ENCODE data around the gene IGSF3.

DNA sequence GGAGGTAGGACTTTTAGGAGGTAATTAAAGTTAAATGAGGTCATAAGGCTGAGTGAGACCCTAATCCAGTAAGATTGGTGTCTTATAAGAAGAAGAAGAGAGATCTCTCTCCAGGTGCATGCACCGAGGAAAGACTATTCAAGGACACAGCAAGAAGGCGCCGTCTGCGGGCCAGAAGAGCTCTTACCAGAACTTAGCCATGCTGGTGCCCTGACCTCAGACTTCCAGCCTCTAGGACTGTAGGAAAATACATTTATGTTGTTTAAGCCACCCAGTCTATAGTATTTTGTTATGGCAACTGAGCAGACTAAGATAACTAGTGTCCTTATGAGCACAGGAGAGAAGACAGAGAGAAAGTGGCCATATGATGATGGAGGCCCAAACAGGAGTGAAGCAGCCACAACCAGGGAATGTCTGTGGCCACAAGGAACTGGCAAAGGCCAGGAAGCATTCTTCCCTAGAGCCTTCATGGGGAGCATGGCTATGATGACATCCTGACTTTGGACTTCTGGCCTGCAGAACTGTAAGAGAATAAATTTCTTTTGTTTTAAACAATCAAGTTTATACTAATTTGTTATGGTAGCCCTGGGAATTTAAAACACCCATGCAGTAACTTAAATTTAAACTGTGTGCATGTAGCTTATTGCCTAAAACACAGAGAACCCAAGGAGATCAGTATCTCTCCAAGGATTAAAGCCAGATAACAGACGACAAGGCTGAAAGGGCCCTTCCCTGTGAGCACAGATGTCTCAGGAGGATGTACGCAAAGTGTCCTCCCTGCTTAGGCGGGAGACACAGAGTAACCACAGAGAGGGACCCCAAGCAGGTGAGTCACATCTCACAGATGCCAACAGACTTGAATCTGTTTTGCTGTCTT lies 86.8 kb downstream of the IGSF3 start:
- TF ChIP-seq, protein P1, sequence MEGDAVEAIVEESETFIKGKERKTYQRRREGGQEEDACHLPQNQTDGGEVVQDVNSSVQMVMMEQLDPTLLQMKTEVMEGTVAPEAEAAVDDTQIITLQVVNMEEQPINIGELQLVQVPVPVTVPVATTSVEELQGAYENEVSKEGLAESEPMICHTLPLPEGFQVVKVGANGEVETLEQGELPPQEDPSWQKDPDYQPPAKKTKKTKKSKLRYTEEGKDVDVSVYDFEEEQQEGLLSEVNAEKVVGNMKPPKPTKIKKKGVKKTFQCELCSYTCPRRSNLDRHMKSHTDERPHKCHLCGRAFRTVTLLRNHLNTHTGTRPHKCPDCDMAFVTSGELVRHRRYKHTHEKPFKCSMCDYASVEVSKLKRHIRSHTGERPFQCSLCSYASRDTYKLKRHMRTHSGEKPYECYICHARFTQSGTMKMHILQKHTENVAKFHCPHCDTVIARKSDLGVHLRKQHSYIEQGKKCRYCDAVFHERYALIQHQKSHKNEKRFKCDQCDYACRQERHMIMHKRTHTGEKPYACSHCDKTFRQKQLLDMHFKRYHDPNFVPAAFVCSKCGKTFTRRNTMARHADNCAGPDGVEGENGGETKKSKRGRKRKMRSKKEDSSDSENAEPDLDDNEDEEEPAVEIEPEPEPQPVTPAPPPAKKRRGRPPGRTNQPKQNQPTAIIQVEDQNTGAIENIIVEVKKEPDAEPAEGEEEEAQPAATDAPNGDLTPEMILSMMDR (IDR thresholded peaks at IDR 0.05 in 8 of 11, conservative IDR thresholded peaks at IDR 0.05 in 3 of 11): no peak
- TF ChIP-seq POLR2A (IDR thresholded peaks at IDR 0.05): no peak
